GM10847 (cell line): ENCODE results near the gene PTPDC1.

Experiments
- POLR2A ChIP-seq: IDR thresholded peaks from 2 replicates; pipeline ENCODE4 v1.6.1; 2011; ENCODE audit not compliant: insufficient read length; ENCODE audit errors: extremely low read depth

PTPDC1 gene, protein sequence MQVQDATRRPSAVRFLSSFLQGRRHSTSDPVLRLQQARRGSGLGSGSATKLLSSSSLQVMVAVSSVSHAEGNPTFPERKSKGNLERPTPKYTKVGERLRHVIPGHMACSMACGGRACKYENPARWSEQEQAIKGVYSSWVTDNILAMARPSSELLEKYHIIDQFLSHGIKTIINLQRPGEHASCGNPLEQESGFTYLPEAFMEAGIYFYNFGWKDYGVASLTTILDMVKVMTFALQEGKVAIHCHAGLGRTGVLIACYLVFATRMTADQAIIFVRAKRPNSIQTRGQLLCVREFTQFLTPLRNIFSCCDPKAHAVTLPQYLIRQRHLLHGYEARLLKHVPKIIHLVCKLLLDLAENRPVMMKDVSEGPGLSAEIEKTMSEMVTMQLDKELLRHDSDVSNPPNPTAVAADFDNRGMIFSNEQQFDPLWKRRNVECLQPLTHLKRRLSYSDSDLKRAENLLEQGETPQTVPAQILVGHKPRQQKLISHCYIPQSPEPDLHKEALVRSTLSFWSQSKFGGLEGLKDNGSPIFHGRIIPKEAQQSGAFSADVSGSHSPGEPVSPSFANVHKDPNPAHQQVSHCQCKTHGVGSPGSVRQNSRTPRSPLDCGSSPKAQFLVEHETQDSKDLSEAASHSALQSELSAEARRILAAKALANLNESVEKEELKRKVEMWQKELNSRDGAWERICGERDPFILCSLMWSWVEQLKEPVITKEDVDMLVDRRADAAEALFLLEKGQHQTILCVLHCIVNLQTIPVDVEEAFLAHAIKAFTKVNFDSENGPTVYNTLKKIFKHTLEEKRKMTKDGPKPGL

DNA sequence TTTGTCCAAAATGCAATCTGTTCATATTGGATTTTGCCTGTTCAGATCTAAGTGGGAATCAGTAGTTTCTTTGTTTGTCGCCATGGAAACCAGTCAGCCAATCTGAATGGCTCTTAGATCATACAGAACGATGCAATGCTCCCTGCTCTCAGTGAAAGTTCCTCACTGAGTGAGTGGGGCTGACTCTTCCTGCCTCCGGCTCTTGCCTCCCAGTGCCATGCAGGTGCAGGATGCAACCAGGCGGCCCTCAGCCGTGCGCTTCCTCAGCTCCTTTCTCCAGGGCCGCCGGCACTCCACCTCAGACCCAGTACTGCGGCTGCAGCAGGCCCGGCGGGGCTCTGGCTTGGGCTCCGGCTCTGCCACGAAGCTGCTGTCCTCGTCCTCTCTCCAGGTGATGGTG is at the start of gene PTPDC1:
TSS of gene PTPDC1 (plus strand) at position 151 of the 400 bp plus-strand sequence. CDS start at position 218, 67 bp downstream.
- no peak for TF ChIP-seq POLR2A

DNA sequence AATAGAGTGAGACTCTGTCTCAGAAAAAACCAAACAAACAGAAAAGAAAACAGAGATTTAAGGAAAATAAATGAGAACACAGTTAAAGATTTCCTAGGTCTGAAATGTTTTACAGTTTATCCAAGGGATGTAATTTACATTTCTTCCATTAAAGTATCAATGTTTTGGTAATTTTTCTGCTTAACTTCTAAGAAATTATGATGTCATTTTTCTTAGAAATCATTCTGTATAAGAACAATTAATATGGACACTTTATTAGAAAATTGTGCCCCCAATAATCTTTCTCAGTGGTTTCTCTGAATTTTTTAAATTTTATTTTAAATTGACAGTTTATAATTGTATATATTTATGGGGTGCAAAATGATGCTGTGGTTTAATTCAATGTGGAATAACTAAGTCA is 49.8 kb upstream of the PTPDC1 start:
- TF ChIP-seq POLR2A = no peak

DNA sequence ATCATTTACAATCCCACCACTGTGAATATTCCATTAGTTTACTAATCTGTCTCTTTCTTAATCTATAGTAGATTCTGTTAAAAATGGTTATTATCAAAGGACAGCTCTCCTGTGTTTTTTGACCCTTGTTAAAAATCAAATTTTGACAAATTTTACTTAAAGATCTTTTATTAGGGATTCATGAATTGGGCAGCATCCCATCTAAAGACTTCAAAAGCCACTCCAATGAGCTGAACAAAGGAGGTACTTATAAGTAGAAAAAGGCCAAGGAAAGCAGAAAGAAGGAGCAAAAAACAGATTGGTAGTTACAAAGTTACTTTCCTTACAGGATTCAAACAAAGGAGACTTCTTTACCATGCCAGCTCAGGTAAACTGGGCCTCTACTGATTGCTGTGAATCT is 44.5 kb upstream of the PTPDC1 start:
- TF ChIP-seq POLR2A = no peak

DNA sequence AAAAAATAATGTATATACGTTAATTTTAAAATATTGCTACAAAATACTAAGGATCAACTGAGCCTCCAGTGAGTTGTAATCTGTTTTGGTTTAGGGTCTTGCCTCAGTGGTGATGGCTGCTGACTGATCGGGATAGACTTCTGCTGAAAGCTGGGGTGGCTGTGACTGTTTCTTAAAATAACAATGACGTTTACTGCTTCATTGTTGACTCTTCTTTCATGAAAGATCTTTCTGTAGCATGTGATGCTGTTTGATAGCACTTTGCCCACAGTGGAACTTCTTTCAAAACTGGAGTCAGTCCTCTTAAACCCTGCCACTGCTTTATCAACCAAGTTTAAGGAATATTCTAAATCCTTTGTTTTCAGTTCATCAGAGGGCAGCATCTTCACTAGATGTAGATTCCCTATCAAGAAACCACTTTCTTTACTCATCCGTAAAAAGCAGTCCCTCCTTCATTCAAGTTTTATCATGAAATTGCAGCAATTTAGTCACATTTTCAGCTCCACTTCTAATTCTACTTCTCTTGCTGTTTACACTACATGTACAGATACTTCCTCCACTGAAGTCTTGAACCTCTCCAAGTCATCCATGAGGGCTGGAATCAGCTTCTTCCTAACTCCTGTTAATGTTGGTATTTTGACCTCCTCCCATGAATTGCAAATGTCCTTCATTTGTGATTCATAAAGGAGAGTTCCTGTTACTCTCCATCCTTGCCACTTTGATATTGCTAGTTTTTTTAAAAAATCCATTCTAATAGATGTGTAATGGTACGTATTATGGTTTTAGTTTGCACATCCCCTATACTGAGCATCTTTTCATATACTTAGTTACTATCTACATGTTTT is 41.5 kb upstream of the PTPDC1 start:
- TF ChIP-seq POLR2A = no peak

DNA sequence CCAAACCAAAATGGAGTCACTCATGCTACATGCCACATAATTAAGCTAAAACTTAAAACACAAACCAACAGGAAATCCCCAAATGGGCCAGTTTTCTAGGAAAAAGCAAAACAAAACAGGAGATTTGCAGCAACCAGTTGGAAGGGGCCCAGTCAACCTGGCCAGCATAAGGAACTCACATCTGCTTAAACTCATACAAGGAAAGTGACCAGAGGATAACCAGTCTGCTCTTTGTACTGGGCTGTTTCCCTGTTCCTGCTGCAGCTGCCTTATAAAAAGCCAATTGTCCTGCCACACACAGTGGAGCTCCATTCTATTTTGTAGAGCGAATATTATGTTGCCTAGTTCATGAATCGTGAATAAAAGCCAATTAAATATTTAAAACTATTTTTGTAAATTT is 29.5 kb upstream of the PTPDC1 start:
- TF ChIP-seq POLR2A = no peak

DNA sequence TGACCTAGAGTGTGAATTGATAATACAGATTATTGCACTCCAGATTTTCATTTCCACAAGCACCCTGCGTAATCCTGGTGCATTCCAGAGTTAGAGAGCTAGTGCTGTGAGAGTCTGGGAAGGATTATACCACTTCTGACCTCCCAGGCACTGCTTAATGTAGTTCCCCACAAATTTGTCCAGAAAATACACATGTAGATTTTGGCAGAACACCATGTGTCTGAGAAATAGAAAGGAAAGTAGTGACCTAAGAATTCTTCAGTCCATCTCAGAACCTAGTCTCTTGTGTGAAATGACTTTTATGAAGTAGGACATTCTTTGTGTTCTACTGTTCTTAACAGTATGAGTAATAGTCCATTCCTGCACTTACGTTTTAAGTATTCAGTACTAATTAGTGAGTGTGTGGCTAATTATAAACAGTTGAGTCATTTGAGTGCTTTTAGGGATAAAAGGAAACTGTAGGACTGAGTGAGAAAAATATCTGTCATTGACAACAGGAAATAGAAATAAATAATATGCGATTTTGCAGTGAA is 27.8 kb upstream of the PTPDC1 start:
- TF ChIP-seq POLR2A = no peak

DNA sequence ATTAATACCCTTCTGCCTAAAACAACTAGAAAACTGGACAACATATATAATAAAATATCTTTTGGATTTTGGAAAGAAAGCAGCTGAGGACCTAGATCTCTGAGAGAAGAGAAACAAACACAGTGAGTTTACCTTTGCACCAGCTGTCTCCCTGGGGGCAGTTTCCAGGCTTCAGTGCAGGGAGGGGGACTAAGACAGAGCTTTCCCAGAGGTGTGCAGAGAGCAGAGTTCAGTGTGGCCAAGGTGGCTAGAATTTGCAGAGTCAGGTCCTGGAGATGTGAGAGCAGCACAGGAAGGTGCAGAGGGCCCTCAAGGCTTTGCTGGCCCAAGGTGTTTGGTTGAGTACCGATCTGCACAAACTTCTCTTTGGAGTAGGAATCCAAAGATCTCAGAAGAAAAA is 26.3 kb upstream of the PTPDC1 start:
- TF ChIP-seq POLR2A = no peak

DNA sequence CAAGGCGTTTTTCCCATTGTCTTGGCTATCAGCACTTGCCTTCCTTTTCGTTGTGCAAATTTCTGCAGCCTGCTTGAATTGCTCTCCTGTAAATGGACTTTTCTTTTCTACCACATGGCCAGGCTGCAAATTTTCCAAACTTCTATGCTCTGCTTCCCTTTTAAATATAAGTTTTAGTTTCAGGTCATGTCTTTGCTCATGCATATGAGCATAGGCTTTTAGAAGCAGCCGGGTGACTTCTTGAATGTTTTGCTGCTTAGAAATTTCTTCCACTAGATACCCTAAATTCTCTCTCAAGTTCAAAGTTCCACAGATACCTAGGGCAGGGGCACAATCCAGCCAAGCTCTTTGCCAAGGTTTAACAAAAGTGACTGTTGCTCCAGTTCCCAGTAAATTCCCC is 22.4 kb upstream of the PTPDC1 start:
- no peak for TF ChIP-seq POLR2A

DNA sequence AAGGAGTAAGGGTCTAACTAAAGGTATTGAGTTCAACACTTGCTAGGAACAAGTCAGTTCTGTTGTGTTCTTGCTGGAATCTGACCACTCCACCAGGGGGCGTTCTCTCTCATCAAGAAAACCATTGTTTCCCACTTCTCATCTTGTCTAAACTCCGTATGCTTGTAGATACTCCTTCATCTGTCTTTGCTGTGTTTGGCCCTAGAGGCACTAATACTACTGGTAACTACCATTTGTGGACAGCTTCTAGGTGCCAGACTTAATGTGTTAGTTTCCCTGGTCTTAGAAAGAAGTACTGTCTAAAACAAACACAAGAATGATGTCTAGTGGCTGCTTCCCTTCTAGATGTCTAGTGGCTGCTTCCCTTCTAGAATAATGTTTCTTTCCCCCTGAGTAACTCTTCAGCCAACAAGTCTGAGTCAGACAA is 18.7 kb upstream of the PTPDC1 start:
- no peak for TF ChIP-seq POLR2A

DNA sequence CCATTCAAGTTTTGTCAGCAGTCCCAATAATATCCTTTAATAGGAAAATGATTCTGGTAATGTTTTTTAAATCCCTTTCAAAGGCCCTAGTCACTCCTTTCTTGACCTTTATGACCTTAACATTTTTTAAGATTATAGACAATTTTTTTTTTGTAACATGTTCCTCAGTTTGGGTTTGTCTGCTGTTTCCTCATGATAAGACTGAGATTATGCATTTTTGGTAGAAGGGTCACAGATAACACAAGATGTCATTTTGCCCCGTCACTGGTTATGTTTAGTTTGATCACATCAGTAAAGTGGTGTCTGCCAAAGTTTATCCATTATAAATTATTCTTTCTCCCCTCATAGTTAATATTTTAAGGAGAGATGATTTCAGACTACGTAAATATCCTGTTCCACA is 16.0 kb upstream of the PTPDC1 start:
- TF ChIP-seq POLR2A = no peak

DNA sequence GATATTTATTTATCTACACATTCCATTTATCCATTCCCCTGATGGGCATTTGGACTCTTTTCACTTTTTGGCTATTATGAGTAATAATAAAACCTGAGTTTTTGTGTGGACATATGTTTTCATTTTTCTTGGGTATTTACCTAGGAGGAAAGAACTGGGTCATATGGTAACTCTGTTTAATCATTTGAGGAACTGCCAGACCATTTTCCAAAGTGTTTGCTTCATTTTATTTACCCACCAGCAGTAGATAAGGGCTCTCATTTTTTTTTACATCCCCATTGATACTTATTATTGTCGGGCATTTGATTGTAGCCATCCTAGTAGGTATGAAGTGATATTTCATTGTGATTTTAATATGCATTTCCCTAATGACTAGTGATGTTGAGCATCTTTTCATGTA is 7.7 kb upstream of the PTPDC1 start:
- no peak for TF ChIP-seq POLR2A

DNA sequence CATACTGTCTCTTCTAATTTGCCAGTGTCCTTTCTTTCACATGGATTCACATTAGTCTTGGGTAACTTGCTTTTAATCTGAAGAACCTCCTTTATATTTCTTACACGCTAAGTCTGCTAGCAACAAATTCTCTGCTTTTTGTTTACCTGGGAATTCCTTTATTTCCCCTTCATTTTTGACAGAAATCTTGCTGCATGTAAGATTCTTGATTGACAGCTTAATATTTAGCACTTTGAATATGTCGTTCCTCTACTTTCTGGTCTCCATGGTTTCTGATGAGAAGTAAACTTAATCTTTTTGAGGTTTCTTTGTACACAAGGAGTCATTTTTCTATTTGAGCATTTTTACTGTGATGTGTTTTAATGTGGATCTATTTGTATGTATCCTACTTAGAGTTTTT is 6.2 kb upstream of the PTPDC1 start:
- no peak for TF ChIP-seq POLR2A

DNA sequence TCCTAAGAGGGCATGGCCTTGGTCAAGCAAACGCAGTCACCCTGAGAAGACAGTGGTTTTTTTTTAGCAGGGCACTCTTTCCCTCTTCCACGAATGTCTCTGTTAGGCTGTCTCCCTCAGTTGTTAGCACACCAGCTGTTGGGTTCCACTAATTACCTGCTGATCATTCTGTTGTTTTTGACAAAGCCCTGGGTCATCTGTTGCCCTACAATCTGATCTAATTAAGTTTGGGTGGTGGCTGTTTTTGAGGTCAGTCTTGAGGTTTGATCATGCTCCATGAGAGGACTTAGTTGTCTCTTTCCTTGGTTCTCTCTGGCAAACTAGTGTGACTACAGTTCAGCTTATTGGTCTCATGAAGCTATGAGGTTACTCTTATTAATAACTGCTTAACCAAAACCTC is 5.0 kb upstream of the PTPDC1 start:
- no peak for TF ChIP-seq POLR2A

DNA sequence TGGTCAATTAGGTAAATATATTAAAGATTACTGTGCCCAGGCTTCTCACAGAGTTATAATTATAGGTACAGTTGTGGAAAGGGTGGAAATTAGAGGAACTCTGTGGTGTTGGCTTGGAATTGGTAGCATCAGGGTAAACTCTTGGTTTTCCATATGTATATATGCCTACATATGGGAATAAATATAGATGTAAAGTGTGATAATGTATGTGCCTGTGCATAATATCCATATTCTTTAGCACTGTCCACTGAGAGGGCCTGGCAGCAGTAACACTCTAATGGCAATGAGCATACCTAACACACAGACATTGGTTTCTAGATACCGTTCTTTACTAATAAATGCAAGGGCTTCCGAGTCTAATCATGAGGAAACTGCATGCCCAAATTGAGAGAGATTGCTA is 4.0 kb upstream of the PTPDC1 start:
- TF ChIP-seq POLR2A = no peak

DNA sequence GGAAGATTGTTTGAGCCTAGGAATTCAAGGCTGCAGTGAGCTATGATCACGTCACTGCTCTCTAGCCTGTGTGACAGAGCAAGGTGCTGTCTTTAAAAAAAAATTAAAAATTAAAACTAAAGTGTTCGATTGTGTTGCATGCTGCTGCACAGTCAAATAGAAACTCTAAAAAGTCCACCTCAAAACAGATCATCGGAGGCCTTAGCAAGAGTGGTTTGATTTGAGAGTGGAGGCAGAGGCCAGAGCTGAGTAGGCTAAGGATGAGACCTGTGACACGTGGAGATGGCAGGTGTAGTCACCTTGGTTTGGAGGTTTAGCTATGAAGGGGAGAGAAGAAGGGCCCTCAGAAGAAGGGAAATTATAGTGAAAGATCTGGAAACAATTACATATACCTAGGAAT is 2.8 kb upstream of the PTPDC1 start:
- TF ChIP-seq POLR2A = no peak
